ENCODE results near the gene DST. TPM values are rescaled to one million over a fixed set of nuclear protein-coding genes. Genes with fewer than 3 reads are reported as not detected.

DST gene
- total and polyA plus RNA-seq, 2 of the 4 experiments (the other 2 are of a cell fraction): 97.7 to 452 TPM

DNA sequence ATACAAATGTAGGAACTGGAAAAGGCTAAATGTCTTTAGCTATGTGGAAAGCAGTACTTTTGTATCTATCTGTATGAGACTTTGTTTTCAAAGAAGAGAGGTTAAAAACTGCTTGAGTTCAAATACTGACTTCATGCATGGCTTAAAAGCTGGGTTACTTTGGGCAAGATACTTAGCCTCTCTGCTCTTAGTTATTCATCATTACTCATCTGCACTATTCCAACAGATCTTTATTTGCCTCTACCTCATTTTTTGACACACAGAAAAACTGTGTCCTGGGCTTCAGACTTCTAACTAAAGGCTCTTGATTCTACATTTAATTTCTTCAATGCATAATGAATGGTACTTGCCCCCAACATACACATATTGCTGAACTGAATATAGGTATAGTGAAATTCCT lies 114.8 kb downstream of the DST start:
- no peak overlapping the region; the same call in 2 of the 3 replicates for H2BK15ac ChIP-seq (ENCODE audit: low read depth, low read length)
- no peak overlapping the region for H4K91ac ChIP-seq (ENCODE audit: insufficient read depth, low read depth, low read length)
- no peak overlapping the region; the same call in 1 of the 2 replicates for H3K9ac ChIP-seq (ENCODE audit: low read depth, low read length)
- no peak overlapping the region for H2AK9ac ChIP-seq (replicated peaks; ENCODE audit: low read depth, low read length, poor library complexity)
- H3K9me1 ChIP-seq (ENCODE audit: insufficient read depth, low read length): peaks cover 14% of the 10 kb centered on the region
- POLR2A ChIA-PET (ENCODE audit: unreplicated experiment): interaction anchor here (0.6 to 1.0 kb wide), 2 partner anchors 15 to 51 kb away, joined by 3 read pairs; no protein-coding TSS in a partner anchor
- peak overlapping the region; percentile 41 for H3K56ac ChIP-seq (ENCODE audit: extremely low read depth, insufficient read depth, low read length)
- dilution Hi-C loops (cut with HindIII; ENCODE audit: low sequenced_read_pairs, unreplicated experiment): no loop called here
- H3K4me1 ChIP-seq (ENCODE audit: control insufficient read depth, insufficient read depth, low read length): peaks cover 23% of the 10 kb centered on the region
- no peak overlapping the region for H3K4me3 ChIP-seq (ENCODE audit: insufficient read depth, low read depth, low read length)
- intact Hi-C loops (cut with micrococcal nuclease): no loop called here
- H4K5ac ChIP-seq (ENCODE audit: low read depth, low read length): peak overlapping the region; percentile 43; the same call in 1 of the 2 replicates
- no peak overlapping the region for H2AK5ac ChIP-seq (ENCODE audit: low read depth, low read length)
- TF ChIP-seq MAZ (IDR thresholded peaks at IDR 0.05; ENCODE audit: borderline replicate concordance, low read depth, low read length) (no peak), CEBPB (IDR thresholded peaks at IDR 0.05; ENCODE audit: low read depth, low read length) (no peak), BHLHE40 (IDR thresholded peaks at IDR 0.05; ENCODE audit: low read depth, low read length) (no peak), RCOR1 (IDR thresholded peaks at IDR 0.05; ENCODE audit: insufficient replicate concordance, low read length) (no peak), MXI1 (IDR thresholded peaks at IDR 0.05; ENCODE audit: borderline replicate concordance, low read depth, low read length) (no peak), RFX5 (IDR thresholded peaks at IDR 0.05; ENCODE audit: low read depth, low read length) (no peak), POLR2A (IDR thresholded peaks at IDR 0.05; ENCODE audit: low read depth, low read length) (no peak), NFE2L2 (IDR thresholded peaks at IDR 0.05; ENCODE audit: low read depth, low read length) (no peak), SMC3 (IDR thresholded peaks at IDR 0.05; ENCODE audit: low read depth, low read length) (no peak), FOS (IDR thresholded peaks at IDR 0.05; ENCODE audit: low read depth, low read length) (no peak), MAFK (IDR thresholded peaks at IDR 0.05; ENCODE audit: low read depth, low read length) (no peak), RAD21 (IDR thresholded peaks at IDR 0.05; ENCODE audit: low read length) (no peak), CHD1 (IDR thresholded peaks at IDR 0.05; ENCODE audit: low read depth, low read length) (no peak)
- TF ChIP-seq, protein P1, sequence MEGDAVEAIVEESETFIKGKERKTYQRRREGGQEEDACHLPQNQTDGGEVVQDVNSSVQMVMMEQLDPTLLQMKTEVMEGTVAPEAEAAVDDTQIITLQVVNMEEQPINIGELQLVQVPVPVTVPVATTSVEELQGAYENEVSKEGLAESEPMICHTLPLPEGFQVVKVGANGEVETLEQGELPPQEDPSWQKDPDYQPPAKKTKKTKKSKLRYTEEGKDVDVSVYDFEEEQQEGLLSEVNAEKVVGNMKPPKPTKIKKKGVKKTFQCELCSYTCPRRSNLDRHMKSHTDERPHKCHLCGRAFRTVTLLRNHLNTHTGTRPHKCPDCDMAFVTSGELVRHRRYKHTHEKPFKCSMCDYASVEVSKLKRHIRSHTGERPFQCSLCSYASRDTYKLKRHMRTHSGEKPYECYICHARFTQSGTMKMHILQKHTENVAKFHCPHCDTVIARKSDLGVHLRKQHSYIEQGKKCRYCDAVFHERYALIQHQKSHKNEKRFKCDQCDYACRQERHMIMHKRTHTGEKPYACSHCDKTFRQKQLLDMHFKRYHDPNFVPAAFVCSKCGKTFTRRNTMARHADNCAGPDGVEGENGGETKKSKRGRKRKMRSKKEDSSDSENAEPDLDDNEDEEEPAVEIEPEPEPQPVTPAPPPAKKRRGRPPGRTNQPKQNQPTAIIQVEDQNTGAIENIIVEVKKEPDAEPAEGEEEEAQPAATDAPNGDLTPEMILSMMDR (conservative IDR thresholded peaks at IDR 0.05; ENCODE audit: low read depth, low read length): no peak
- TF ChIP-seq, protein P2, sequence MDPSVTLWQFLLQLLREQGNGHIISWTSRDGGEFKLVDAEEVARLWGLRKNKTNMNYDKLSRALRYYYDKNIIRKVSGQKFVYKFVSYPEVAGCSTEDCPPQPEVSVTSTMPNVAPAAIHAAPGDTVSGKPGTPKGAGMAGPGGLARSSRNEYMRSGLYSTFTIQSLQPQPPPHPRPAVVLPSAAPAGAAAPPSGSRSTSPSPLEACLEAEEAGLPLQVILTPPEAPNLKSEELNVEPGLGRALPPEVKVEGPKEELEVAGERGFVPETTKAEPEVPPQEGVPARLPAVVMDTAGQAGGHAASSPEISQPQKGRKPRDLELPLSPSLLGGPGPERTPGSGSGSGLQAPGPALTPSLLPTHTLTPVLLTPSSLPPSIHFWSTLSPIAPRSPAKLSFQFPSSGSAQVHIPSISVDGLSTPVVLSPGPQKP (IDR thresholded peaks at IDR 0.05; ENCODE audit: borderline replicate concordance, low read depth, low read length): no peak
- TF ChIP-seq, protein P3, sequence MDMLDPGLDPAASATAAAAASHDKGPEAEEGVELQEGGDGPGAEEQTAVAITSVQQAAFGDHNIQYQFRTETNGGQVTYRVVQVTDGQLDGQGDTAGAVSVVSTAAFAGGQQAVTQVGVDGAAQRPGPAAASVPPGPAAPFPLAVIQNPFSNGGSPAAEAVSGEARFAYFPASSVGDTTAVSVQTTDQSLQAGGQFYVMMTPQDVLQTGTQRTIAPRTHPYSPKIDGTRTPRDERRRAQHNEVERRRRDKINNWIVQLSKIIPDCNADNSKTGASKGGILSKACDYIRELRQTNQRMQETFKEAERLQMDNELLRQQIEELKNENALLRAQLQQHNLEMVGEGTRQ (IDR thresholded peaks at IDR 0.05; ENCODE audit: low read depth, low read length): no peak
- H3K36me3 ChIP-seq (ENCODE audit: control insufficient read depth, insufficient read depth, low read length): peaks cover 31% of the 10 kb centered on the region
- peaks cover 6% of the 10 kb centered on the region; the same call in 1 of the 2 replicates for H4K20me1 ChIP-seq (ENCODE audit: insufficient read depth, low read length)
- H2BK5ac ChIP-seq (ENCODE audit: low read depth, low read length, poor library complexity, severe bottlenecking): peak overlapping the region; percentile 96
- H3K18ac ChIP-seq (ENCODE audit: low read depth, low read length): peak overlapping the region; percentile 78; the same call in 1 of the 2 replicates
- peak overlapping the region; percentile 55; the same call in 1 of the 2 replicates for H3K4me2 ChIP-seq (ENCODE audit: low read depth, low read length)
- peak overlapping the region; percentile 47; the same call in 1 of the 2 replicates for H2BK20ac ChIP-seq (ENCODE audit: low read depth, low read length)
- H3K27me3 ChIP-seq (ENCODE audit: control insufficient read depth, insufficient read depth, low read length): no peaks in the 10 kb centered on the region
- ATAC-seq (ENCODE audit: low read depth) (no peak), DNase-seq (peak; percentile 46)
- peaks cover 16 to 42% of the 10 kb centered on the region in 2 experiments for H3K79me1 ChIP-seq (ENCODE audit: low read depth in 1 of 2, low read length in 2 of 2)
- in situ Hi-C loops (cut with MboI; ENCODE audit: low sequenced_read_pairs): no loop called here
- H4K8ac ChIP-seq (ENCODE audit: low read depth in 2 of 2, low read length in 2 of 2): peak overlapping the region; percentile 51 to 74; a peak in 3 of 4 replicates
- peak overlapping the region; percentile 46; the same call in 1 of the 2 replicates for H3K4ac ChIP-seq (ENCODE audit: low read depth, low read length)
- CTCF ChIA-PET: interaction anchor here (0.7 to 1.0 kb wide), 3 partner anchors 15 to 160 kb away, joined by 3 to 5 read pairs (median 3); no protein-coding TSS in a partner anchor
- peak overlapping the region; percentile 40; the same call in 1 of the 2 replicates for H3K23ac ChIP-seq (ENCODE audit: low read depth, low read length)
- H3K14ac ChIP-seq (replicated peaks; ENCODE audit: low read depth, low read length): peak overlapping the region; percentile 60
- H3K9me3 ChIP-seq (ENCODE audit: control insufficient read depth, insufficient read depth, low read length): no peaks in the 10 kb centered on the region
- peak overlapping the region; percentile 7 for H2BK120ac ChIP-seq (ENCODE audit: low read depth, low read length)
- peak overlapping the region; percentile 15; the same call in 1 of the 2 replicates for H3K27ac ChIP-seq (ENCODE audit: insufficient read depth, low read length)
- BruUV-seq (replicated peaks): no TSS peak
- no peak overlapping the region for H2AFZ ChIP-seq (replicated peaks; ENCODE audit: low read length, poor library complexity)
